Memory B cell (primary cell): ENCODE measurements around the gene HID1.
A peak's percentile ranks its signal among the peaks of the same experiment; 100 is the strongest.
"Not testable (repeated sequence)": the region's sequence is repeated elsewhere in the genome, so short reads cannot be mapped to it uniquely, and the experiment has no call there.

Experiments
- ATAC-seq: fragments of 150-1000 bp; cut with Tn5 transposase; 2 replicates; pipeline ENCODE4 v1.10.0; 2021; ENCODE audit warnings: low read depth, mild to moderate bottlenecking, moderate library complexity
- DNase-seq, 2 donors: peaks; one replicate each; pipeline ENCODE4 v3.0.0; 2022; ENCODE audit warnings: low spot score in 2 of 2
- H3K27ac Mint-ChIP-seq: one replicate; pipeline ENCODE4 v1.8.0; 2022; ENCODE audit warnings: mild to moderate bottlenecking, moderate library complexity, mixed read lengths
- H3K27me3 Mint-ChIP-seq: one replicate; pipeline ENCODE4 v1.8.0; 2022; ENCODE audit warnings: mixed read lengths
- H3K36me3 Mint-ChIP-seq: one replicate; pipeline ENCODE4 v1.8.0; 2022; ENCODE audit warnings: mild to moderate bottlenecking, mixed read lengths
- H3K4me1 Mint-ChIP-seq: one replicate; pipeline ENCODE4 v1.8.0; 2022; ENCODE audit warnings: mixed read lengths
- H3K4me3 Mint-ChIP-seq: one replicate; pipeline ENCODE4 v1.8.0; 2022; ENCODE audit warnings: mild to moderate bottlenecking, moderate library complexity, mixed read lengths
- H3K9me3 Mint-ChIP-seq: one replicate; pipeline ENCODE4 v1.8.0; 2022; ENCODE audit warnings: mixed read lengths

The HID1 gene

GRCh38 chr17:74970395-74970794 is 2.2 kb downstream of the HID1 start:
- Mint-ChIP-seq H3K27ac (no peak overlapping the region), H3K4me1 (peaks cover 6% of the 10 kb centered on the region), H3K9me3 (no peaks in the 10 kb centered on the region), H3K4me3 (no peak overlapping the region), H3K36me3 (no peaks in the 10 kb centered on the region), H3K27me3 (peaks cover 8% of the 10 kb centered on the region)
- no peak for DNase-seq
- ATAC-seq: no peak

GRCh38 chr17:74969501-74969900 is 3.1 kb downstream of the HID1 start:
- not testable (repeated sequence) for ATAC-seq, H3K4me3 Mint-ChIP-seq, H3K27ac Mint-ChIP-seq

GRCh38 chr17:74968361-74968780 is 4.2 kb downstream of the HID1 start:
- ATAC-seq: no peak
- no peak overlapping the region for H3K4me3 Mint-ChIP-seq
- no peak overlapping the region for H3K27ac Mint-ChIP-seq

More at GRCh38 chr17:74969501-74969900, 3.1 kb downstream of the HID1 start:
- H3K4me1 Mint-ChIP-seq, DNase-seq, H3K9me3 Mint-ChIP-seq, H3K36me3 Mint-ChIP-seq: not testable (repeated sequence)
- H3K27me3 Mint-ChIP-seq: peaks cover 10% of the 10 kb centered on the region

GRCh38 chr17:74964988-74965622 is 7.5 kb downstream of the HID1 start:
- peaks cover 6% of the 10 kb centered on the region for H3K27me3 Mint-ChIP-seq
- ATAC-seq (no peak), DNase-seq (no peak)
- no peaks in the 10 kb centered on the region for H3K9me3 Mint-ChIP-seq
- H3K36me3 Mint-ChIP-seq: no peaks in the 10 kb centered on the region
- H3K27ac Mint-ChIP-seq: no peak overlapping the region
- no peak overlapping the region for H3K4me3 Mint-ChIP-seq
- H3K4me1 Mint-ChIP-seq: peaks cover 11% of the 10 kb centered on the region

More at GRCh38 chr17:74968361-74968780, 4.2 kb downstream of the HID1 start:
- H3K4me1 Mint-ChIP-seq: peaks cover 10% of the 10 kb centered on the region
- H3K9me3 Mint-ChIP-seq: no peaks in the 10 kb centered on the region
- H3K36me3 Mint-ChIP-seq: no peaks in the 10 kb centered on the region
- no peak for DNase-seq
- H3K27me3 Mint-ChIP-seq: peaks cover 8% of the 10 kb centered on the region

GRCh38 chr17:74964246-74964761 is 8.3 kb downstream of the HID1 start:
- no peaks in the 10 kb centered on the region for H3K36me3 Mint-ChIP-seq
- ATAC-seq: no peak
- no peak overlapping the region for H3K4me3 Mint-ChIP-seq
- no peaks in the 10 kb centered on the region for H3K9me3 Mint-ChIP-seq
- peaks cover 8% of the 10 kb centered on the region for H3K27me3 Mint-ChIP-seq
- H3K4me1 Mint-ChIP-seq: peaks cover 11% of the 10 kb centered on the region
- no peak overlapping the region for H3K27ac Mint-ChIP-seq
- DNase-seq: no peak

- Mint-ChIP-seq H3K27ac (no peak overlapping the region), H3K9me3 (no peaks in the 10 kb centered on the region), H3K27me3 (peaks cover 8% of the 10 kb centered on the region), H3K36me3 (no peaks in the 10 kb centered on the region), H3K4me1 (peaks cover 11% of the 10 kb centered on the region), H3K4me3 (no peak overlapping the region)
- DNase-seq: no peak
- no peak for ATAC-seq
Observed at GRCh38 chr17:74963656-74964055, 8.9 kb downstream of the HID1 start.

- no peak overlapping the region for H3K4me3 Mint-ChIP-seq
- DNase-seq (no peak), ATAC-seq (no peak)
- H3K9me3 Mint-ChIP-seq: no peaks in the 10 kb centered on the region
- no peak overlapping the region for H3K27ac Mint-ChIP-seq
- H3K27me3 Mint-ChIP-seq: peaks cover 8% of the 10 kb centered on the region
- H3K4me1 Mint-ChIP-seq: peaks cover 11% of the 10 kb centered on the region
- no peaks in the 10 kb centered on the region for H3K36me3 Mint-ChIP-seq
Observed at GRCh38 chr17:74962622-74963394, 9.8 kb downstream of the HID1 start.

GRCh38 chr17:74961657-74962350 is 10.8 kb downstream of the HID1 start:
- Mint-ChIP-seq H3K4me1 (peaks cover 11% of the 10 kb centered on the region), H3K4me3 (no peak overlapping the region)
- peak; percentile 70 for ATAC-seq

GRCh38 chr17:74960570-74961342 is 11.8 kb downstream of the HID1 start:
- peak in 1 of 2 donors; percentile 31 for DNase-seq
- Mint-ChIP-seq H3K27me3 (peaks cover 8% of the 10 kb centered on the region), H3K27ac (no peak overlapping the region), H3K4me1 (peaks cover 11% of the 10 kb centered on the region), H3K4me3 (no peak overlapping the region), H3K36me3 (no peaks in the 10 kb centered on the region), H3K9me3 (no peaks in the 10 kb centered on the region)
- peak; percentile 76 for ATAC-seq

More at GRCh38 chr17:74961657-74962350, 10.8 kb downstream of the HID1 start:
- H3K9me3 Mint-ChIP-seq: no peaks in the 10 kb centered on the region
- peak; percentile 81 to 88 for DNase-seq
- peaks cover 8% of the 10 kb centered on the region for H3K27me3 Mint-ChIP-seq
- no peaks in the 10 kb centered on the region for H3K36me3 Mint-ChIP-seq
- H3K27ac Mint-ChIP-seq: no peak overlapping the region

- no peaks in the 10 kb centered on the region for H3K9me3 Mint-ChIP-seq
- no peak overlapping the region for H3K4me3 Mint-ChIP-seq
- H3K36me3 Mint-ChIP-seq: no peaks in the 10 kb centered on the region
- H3K4me1 Mint-ChIP-seq: peaks cover 7% of the 10 kb centered on the region
- peaks cover 3% of the 10 kb centered on the region for H3K27me3 Mint-ChIP-seq
- ATAC-seq (no peak), DNase-seq (no peak)
- no peak overlapping the region for H3K27ac Mint-ChIP-seq
Observed at GRCh38 chr17:74959826-74960515, 12.6 kb downstream of the HID1 start.

- no peak overlapping the region for H3K27ac Mint-ChIP-seq
- no peak overlapping the region for H3K4me3 Mint-ChIP-seq
- no peaks in the 10 kb centered on the region for H3K36me3 Mint-ChIP-seq
- ATAC-seq (peak; percentile 55), DNase-seq (peak; percentile 84 to 94)
- peaks cover 7% of the 10 kb centered on the region for H3K4me1 Mint-ChIP-seq
- H3K9me3 Mint-ChIP-seq: no peaks in the 10 kb centered on the region
- H3K27me3 Mint-ChIP-seq: peaks cover 5% of the 10 kb centered on the region
Observed at GRCh38 chr17:74957935-74958740, 14.4 kb downstream of the HID1 start.

- no peaks in the 10 kb centered on the region for H3K9me3 Mint-ChIP-seq
- H3K4me1 Mint-ChIP-seq: peaks cover 3% of the 10 kb centered on the region
- H3K27me3 Mint-ChIP-seq: peaks cover 5% of the 10 kb centered on the region
- no peak overlapping the region for H3K27ac Mint-ChIP-seq
- H3K4me3 Mint-ChIP-seq: no peak overlapping the region
- ATAC-seq: no peak
- H3K36me3 Mint-ChIP-seq: no peaks in the 10 kb centered on the region
- no peak for DNase-seq
Observed at GRCh38 chr17:74956093-74956492, 16.5 kb downstream of the HID1 start.
